Measurements from ENCODE around the gene KRTAP6-2. TPM values are rescaled to one million over a fixed set of nuclear protein-coding genes. Genes with fewer than 3 reads are reported as not detected.

The KRTAP6-2 gene
- not detected for polyA plus RNA-seq (ENCODE audit: insufficient read length)

GRCh38 chr21:30598802-30599201 lies at the start of gene KRTAP6-2:
Gene KRTAP6-2, minus strand, starts transcription at chr21:30598902. Its CDS starts 28 bp downstream, at chr21:30598874.
- no peak for DNase-seq (ENCODE audit: low read depth)

GRCh38 chr21:30646904-30647414 lies 48.3 kb upstream of the KRTAP6-2 start:
- DNase-seq (ENCODE audit: low read depth) = no peak

DNA sequence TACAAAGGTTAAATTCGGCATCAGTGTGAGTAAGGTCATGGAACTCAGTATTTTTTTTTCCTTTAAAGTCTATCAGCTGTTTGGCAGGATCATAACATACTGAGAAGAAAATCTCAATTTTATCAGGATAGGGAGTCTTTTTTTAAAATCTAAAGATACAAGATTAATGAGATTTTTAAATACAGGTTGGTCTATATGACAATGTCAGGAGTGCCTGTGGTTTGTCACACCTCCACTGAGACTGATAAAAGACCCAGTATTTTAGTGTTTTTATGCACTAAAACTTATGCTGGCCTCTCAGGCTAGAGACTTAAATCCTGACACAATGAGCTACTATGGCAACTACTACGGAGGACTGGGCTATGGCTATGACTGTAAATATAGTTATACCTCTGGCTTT lies 43.9 kb upstream of the KRTAP6-2 start, which contains the start of gene KRTAP20-3:
Gene KRTAP20-3 (plus strand): TSS at position 301 of the 400 bp plus-strand sequence.
- DNase-seq (ENCODE audit: low read depth) = no peak

GRCh38 chr21:30638686-30639085 lies 40.0 kb upstream of the KRTAP6-2 start:
- no peak for DNase-seq (ENCODE audit: low read depth)

- no peak for DNase-seq (ENCODE audit: low read depth)
These were observed 36.2 kb upstream of the KRTAP6-2 start, which contains the start of gene KRTAP20-2 for GRCh38 chr21:30634906-30635305. Gene KRTAP20-2, plus strand, starts transcription at chr21:30635206. Its CDS starts 58 bp downstream, at chr21:30635264.

- no peak for DNase-seq (ENCODE audit: low read depth)
These were observed 30.5 kb upstream of the KRTAP6-2 start for GRCh38 chr21:30629200-30629599.

DNA sequence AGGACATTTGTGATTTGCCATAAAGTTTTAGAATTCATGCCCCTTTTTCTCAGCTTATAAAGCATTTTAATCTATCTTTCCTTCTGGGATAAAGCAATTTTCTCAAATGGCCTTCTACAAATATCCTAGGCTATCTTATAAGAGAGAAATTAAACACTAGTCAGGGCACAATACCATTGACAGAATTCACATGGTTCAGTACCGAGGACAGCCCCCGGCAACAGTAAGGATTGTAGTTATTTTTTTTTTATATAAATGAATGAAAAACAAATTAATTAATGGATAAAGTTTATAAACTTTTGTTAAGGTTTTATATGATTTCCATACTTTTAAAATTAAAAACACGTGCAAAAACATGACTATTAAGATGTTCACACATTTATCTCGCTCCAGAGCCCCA lies 29.4 kb upstream of the KRTAP6-2 start:
- DNase-seq (ENCODE audit: low read depth) = no peak

- no peak for DNase-seq (ENCODE audit: low read depth)
These were observed 26.9 kb upstream of the KRTAP6-2 start for GRCh38 chr21:30625449-30626165.

- DNase-seq (ENCODE audit: low read depth) = no peak
These were observed 24.7 kb upstream of the KRTAP6-2 start for GRCh38 chr21:30623362-30623761.

DNA sequence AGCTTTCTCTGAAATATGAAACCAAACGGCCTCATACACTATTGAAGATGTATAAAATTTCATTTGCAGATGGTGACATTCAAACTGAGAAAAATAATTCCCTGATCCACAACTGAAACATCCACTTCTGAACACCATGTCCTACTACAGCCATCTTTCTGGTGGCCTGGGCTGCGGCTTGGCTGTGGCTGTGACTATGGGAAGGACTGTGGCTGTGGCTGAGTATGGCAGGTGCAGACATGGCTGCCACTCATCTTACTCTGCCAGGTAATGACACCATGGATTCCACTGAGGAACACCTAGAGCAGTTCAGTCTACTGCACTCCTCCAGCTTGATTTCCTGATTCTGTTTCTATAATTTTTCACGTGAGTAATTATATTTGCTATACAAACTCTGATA lies 21.8 kb upstream of the KRTAP6-2 start, which contains the start of gene KRTAP20-4:
Gene KRTAP20-4 (plus strand): TSS at position 106 of the 400 bp plus-strand sequence.
- DNase-seq (ENCODE audit: low read depth) = no peak

- no peak for DNase-seq (ENCODE audit: low read depth)
These were observed 21.4 kb upstream of the KRTAP6-2 start for GRCh38 chr21:30620080-30620479.

GRCh38 chr21:30616125-30616524 lies 17.4 kb upstream of the KRTAP6-2 start, which contains the start of gene KRTAP20-1:
Gene KRTAP20-1, plus strand, starts transcription at chr21:30616425. Its CDS starts 30 bp downstream, at chr21:30616455.
- DNase-seq (ENCODE audit: low read depth) = no peak

- no peak for DNase-seq (ENCODE audit: low read depth)
These were observed 16.5 kb upstream of the KRTAP6-2 start for GRCh38 chr21:30615199-30615598.

DNA sequence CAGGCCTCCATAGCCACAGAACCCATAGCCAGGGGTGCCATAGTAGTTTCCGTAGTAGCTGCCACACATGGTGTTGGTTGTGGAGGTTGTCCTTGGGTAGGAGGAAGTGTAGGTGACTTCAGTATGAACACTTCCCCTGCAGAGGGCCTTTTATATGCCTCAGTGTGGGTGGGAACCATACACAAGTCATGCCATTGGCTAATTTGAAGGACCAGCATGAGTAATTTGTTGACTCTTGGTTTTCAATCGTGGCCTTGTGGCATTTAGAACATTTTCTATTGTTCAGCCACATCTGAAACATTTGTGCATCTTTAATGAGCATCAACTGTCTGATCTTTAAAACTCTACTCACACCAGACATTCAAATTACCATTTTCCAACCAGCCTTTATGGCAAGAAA lies 15.1 kb upstream of the KRTAP6-2 start, which contains the start of gene KRTAP6-1:
Gene KRTAP6-1 (minus strand): TSS at position 95 of the 400 bp plus-strand sequence. CDS start 26 bp downstream, at position 69.
- no peak for DNase-seq (ENCODE audit: low read depth)

GRCh38 chr21:30612132-30612531 lies 13.4 kb upstream of the KRTAP6-2 start:
- DNase-seq (ENCODE audit: low read depth) = no peak

DNA sequence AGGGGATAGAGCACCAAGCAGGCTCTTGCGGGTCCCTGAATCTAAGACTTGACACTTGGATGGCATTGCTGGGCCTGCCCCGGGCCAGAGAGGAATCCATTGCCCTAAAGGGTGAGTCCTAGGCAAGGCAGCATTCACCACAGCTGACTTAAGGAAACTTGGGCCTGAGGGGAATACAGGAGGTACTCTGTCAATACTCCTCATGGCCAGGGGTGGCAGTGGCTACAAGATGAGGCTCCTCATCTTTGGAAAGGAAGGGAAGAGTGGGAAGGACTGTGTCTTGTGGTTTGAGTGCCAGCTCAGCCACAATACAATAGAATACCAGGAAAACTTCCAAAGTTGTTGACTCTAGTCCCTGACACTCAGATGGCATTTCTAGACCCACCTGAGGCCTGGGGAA lies 7.3 kb upstream of the KRTAP6-2 start:
- no peak for DNase-seq (ENCODE audit: low read depth)

DNA sequence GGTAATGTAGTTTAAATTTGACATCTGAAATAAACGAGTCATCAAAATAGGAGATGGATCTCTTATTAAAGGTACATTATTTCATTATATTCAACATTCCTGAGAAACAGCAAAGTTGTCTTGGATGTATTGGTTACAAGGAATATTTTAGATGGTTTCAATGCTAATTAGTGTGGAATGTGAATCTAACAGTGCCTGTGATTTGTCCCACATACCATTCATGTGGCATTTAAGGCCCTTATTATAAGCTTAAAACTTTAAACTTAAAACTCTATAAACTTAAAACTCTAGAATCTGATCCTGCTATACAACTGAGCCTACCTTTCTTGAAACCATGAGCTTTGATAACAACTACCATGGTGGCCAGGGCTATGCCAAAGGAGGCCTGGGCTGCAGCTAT lies 2.1 kb upstream of the KRTAP6-2 start, which contains the start of gene KRTAP22-1:
Gene KRTAP22-1 (plus strand): TSS at position 301 of the 400 bp plus-strand sequence.
- DNase-seq (ENCODE audit: low read depth) = no peak

DNA sequence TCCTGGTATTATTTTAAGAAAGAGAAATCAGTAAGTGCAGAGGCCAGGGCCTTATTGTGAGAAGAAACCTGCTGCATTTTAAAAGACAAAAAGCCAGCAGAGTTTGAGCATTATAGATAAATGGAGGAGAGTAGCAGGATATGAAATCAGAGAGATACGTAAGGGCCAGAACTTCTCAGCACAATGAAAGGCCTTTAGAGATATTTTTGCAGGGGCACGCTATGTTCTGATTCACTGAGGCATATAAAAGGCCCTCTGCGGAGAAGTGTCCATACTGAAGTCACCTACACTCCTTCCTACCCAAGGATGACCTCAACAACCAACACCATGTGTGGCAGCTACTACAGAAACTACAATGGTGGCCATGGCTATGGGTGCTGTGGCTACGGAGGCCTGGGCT lies 6.6 kb downstream of the KRTAP6-2 start, which contains the start of gene KRTAP6-3:
Gene KRTAP6-3 (plus strand): TSS at position 301 of the 400 bp plus-strand sequence. CDS start 6 bp downstream, at position 307.
- no peak for DNase-seq (ENCODE audit: low read depth)

GRCh38 chr21:30590297-30590696 lies 8.4 kb downstream of the KRTAP6-2 start, which contains the start of gene KRTAP22-2:
Gene KRTAP22-2, minus strand, starts transcription at chr21:30590397.
- DNase-seq (ENCODE audit: low read depth) = no peak

DNA sequence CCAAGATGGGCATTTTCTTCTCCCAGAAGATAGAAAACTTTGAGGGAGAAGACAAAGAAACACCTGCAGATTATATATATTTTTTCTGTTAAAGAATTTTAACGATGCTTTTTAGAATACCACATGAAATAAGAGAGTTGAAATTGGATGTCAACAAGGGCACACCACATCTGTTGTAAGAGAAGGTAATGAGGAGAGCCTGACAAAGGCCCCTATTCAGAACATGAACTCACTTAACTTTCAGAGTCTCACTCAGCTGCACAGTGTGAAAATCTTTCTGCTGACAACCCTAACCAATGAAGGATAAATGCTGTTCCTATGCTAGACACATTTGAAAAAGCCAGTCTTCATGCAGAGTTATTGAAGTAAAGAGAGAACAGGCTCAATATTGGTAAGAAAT lies 15.8 kb downstream of the KRTAP6-2 start:
- DNase-seq (ENCODE audit: low read depth) = no peak

DNA sequence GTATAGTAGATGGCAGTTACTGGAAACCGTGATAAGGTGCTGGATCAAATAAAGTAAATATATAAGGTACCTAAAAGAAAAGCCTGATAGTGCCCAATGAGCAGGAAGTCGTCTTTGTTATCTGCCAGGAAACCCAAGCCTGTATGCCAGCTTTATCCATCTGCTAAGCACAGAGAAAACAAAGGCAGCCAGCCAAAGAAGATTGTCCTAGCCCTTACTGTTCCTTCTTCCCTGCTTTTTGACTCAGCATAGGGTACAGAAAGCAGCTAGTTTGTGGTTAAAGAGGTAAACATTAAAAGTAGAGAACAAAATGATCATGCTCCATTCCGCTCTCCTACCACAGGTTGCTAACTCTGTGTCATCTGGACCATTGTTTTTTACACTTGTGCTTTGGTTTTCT lies 18.6 kb downstream of the KRTAP6-2 start:
- DNase-seq (ENCODE audit: low read depth) = no peak

DNA sequence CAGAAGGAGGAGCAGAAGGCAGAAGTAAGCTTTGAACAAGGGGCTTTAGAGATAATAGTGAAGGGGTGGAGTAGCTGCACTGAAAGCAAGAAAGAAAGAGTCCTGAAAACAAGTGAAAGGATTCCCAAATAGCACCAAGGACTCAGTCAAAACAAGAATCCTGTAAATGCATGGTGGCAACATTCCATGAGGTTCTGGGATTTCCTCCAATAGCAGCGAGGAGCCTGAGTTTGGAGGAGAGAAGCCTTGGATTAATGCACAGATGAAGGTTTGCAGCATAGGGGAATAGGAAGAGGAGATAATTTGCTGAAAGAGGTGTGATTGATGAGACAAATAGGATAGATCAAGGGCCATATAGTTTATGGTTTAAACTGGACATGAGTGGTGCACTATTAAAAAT lies 19.4 kb downstream of the KRTAP6-2 start:
- DNase-seq (ENCODE audit: low read depth) = peak; percentile 26

DNA sequence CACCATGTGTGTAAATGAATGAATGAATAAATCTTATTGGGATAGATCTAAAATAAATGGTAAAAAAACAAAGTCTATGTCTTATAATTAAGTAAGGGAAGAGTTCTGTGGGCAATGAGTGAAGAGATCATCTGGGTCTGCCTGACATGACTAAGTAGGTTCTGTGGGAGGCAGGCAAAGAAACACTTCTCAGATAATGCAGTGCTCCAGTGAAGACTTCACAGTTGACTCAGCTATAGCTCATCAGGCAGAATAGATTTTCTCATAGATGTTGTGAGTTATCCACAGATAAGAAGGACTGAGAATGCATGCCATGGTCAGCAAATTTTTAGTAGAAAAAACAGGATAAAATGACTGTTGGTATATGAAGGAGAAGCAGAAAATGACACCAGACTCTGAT lies 20.9 kb downstream of the KRTAP6-2 start:
- DNase-seq (ENCODE audit: low read depth) = no peak
